ENCODE results near the gene SETMAR.

The SETMAR gene

DNA sequence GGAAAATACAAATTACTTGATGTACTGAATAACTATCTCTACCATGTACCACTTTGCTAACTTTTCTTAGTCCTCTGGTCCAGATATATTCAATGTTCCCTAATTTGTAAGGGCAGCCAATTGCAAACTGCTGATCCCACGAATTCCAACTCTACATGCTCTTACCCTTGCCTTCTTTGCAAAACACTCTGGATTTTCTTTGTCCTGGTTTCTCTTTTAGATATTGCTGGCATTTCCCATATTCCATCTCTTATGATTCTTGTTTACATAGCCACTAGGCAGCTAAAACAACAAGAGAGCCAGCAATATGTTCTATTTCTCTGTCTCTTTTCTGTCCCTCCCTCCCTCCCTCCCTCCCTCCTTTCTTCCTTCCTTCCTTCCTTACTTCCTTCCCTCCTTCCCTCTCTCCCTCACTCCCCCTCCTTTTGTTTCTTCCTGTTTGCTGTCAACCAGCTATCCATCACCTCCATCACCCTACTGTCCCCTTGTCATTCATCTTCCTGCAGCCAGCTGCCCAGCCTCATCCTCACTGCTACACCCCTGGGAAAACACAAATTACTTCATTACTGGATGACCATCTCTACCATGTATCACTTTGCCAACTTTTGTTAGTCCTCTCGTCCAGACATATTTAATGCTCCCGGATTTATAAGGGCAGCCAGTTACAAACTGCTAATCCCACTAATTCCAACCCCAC, 33.8 kb downstream of the SETMAR start:
- TF ChIP-seq, protein P1, sequence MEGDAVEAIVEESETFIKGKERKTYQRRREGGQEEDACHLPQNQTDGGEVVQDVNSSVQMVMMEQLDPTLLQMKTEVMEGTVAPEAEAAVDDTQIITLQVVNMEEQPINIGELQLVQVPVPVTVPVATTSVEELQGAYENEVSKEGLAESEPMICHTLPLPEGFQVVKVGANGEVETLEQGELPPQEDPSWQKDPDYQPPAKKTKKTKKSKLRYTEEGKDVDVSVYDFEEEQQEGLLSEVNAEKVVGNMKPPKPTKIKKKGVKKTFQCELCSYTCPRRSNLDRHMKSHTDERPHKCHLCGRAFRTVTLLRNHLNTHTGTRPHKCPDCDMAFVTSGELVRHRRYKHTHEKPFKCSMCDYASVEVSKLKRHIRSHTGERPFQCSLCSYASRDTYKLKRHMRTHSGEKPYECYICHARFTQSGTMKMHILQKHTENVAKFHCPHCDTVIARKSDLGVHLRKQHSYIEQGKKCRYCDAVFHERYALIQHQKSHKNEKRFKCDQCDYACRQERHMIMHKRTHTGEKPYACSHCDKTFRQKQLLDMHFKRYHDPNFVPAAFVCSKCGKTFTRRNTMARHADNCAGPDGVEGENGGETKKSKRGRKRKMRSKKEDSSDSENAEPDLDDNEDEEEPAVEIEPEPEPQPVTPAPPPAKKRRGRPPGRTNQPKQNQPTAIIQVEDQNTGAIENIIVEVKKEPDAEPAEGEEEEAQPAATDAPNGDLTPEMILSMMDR (conservative IDR thresholded peaks at IDR 0.05; ENCODE audit: low read length), result no peak
- H3K4me3 ChIP-seq (ENCODE audit: low read length), result no peak overlapping the region
- no peak for DNase-seq (ENCODE audit: low read depth)

DNA sequence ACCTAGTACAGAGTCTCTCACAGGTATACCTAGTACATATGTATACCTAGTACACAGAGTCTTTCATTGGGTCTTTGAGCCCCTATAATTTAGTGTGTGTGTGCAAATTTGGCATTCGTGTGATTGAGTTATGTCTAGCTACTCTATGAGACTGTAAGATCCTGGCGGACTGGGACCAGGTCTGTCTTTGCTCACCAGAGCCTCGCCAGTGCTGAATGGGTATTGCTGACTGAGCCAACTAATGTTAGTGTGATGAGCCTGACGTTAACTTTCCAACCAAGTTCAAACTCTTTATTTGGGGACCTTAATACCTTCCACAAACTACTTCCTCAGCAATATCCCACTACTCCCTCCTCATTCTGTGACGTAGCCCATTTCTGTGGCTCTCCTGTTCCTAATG, 35.6 kb downstream of the SETMAR start:
- TF ChIP-seq, protein P1 (conservative IDR thresholded peaks at IDR 0.05; ENCODE audit: low read length), result no peak
- no peak for DNase-seq (ENCODE audit: low read depth)
- no peak overlapping the region for H3K4me3 ChIP-seq (ENCODE audit: low read length)

DNA sequence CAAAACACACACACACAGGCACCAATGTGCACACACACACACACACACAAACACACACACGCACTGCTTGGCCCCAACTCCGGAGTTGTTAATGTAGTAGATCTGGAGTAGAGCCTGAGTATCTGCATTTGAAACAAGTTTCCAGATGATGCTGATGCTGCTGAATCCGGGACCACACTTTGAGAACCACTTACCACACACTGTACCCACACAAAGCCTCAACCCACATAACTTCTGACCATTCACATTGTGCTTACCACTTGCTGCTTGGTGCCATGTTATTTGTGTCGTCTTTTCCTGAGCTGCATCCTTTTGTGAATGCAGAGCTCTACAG, 36.9 kb downstream of the SETMAR start:
- no peak for DNase-seq (ENCODE audit: low read depth)
- no peak overlapping the region for H3K4me3 ChIP-seq (ENCODE audit: low read length)
- TF ChIP-seq, protein P1 (conservative IDR thresholded peaks at IDR 0.05; ENCODE audit: low read length), result no peak

DNA sequence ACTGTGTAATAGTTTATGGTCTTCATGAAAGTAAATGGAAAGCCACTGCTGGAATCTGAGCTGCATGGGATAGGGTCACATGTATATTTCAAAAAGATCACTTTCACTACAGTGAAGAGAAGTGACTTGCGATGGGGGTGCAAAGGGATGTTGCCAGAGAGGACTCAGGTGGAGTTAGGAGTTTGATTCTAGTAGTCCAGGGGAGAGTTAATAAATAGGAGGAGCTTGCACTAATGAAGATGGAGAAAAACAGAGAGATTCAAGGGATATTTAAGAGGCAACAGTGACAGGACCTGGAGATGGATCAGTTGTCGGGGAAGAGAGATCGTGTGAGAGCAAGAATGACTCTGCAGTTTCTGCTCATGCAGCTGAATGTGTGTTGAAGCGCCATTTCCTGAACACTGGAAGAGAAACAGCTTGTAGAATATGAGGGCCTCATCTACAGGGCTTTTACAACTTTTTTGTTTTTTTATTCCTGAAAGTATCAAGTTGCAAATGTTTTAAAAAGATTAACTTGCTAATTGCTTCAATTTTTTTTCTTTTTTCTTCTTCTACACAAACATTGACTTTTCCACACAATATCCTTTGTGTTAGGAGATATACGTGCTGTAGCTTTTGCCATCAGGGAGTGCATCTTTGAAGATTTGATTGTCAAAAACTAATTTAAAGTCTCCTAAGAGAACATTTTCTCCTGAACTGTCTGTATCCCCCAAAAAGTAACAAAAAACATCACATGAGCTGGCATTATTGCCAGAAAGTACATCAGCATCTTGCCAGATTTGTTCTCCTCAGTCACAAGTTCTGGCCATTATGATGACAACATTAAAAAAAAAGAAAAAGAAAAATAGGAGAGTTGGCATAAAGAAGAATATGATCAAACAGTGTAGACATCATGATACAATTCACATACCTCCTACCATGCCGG, 37.5 kb downstream of the SETMAR start:
- H3K4me3 ChIP-seq (ENCODE audit: low read length), result no peak overlapping the region
- TF ChIP-seq, protein P1 (conservative IDR thresholded peaks at IDR 0.05; ENCODE audit: low read length), result no peak
- peak; percentile 10 for DNase-seq (ENCODE audit: low read depth)

DNA sequence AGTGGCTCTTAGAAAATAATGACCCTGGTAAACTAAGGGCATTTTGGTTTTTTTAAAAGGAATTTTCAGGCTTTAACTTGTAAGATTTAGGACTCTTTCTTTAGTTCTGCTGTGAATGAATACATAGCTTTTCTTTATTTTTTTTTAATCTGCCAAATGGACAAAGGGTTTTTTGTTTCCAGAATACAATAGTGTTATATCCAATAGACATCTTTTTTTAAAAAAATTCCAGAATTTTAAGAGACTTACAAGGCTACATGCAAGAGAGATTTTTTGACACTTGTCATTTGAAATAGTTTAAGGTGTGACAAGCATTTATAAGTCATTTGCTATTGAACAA, 38.1 kb downstream of the SETMAR start:
- DNase-seq (ENCODE audit: low read depth), result no peak
- TF ChIP-seq, protein P1 (conservative IDR thresholded peaks at IDR 0.05; ENCODE audit: low read length), result no peak
- no peak overlapping the region for H3K4me3 ChIP-seq (ENCODE audit: low read length)

DNA sequence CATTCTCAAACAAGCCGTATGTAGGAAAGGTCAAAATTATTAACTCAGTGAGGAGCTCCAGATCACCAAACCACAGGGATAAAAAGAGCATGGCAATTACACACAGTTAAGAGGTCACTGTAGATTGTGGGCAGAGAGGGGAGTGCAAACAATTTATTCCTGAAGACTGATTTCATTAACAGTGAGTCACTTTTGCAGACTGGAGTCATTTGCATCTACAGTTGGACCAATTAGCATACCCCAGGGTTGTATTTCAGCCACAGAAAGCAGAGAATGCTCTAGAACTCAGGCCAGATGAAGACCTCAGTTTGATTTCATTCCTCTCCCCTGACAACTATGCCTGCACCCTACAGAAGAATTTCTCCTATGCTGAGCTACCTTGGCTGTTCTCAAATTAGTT, 40.1 kb downstream of the SETMAR start:
- DNase-seq (ENCODE audit: low read depth), result peak; percentile 80

More for the DNA sequence above, 40.1 kb downstream of the SETMAR start:
- H3K4me3 ChIP-seq (ENCODE audit: low read length), result no peak overlapping the region
- TF ChIP-seq, protein P1 (conservative IDR thresholded peaks at IDR 0.05; ENCODE audit: low read length), result no peak

Data from AG10803 (cell line).